NCI-H1105 (cell line): ENCODE results near the gene SF3A2.
"Not testable (repeated sequence)": the region's sequence is repeated elsewhere in the genome, so short reads cannot be mapped to it uniquely, and the experiment has no call there.

ENCODE experiments used
- DNase-seq: peaks from one replicate; lab custom pipeline; 2025; lab: John Stamatoyannopoulos, UW

SF3A2 gene

DNA sequence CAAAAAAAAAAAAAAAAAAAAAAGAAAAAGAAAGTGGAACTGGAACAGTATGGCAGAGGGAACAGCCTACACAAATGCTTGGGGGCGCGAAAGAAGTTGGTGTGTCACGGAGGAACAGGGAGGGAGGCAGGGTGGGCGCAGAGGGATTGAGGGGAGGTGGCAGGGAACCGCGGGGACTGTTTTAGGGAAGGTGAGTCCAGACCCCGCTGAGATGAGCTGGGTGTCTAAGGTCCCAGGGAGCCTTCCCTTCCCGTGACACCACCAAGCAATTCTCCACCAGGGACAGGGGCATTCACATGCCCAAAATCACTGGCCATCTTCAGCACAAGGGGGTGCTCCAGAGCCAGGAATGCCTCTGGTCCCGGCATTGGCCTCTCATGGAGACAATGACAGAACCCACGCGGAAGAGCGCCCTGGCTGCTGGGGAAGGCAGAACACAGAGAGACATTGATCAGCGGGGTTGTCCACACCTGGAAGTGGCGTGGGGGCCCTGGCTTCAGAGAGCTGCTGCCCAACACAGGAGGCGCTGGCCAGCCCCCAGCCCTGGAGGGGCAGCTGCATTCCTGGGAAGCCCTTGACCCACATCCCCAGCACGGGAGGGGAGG, 38.4 kb downstream of the SF3A2 start:
- peak; percentile 31 for DNase-seq

GRCh38 chr19:2275588-2276428, 39.2 kb downstream of the SF3A2 start:
- no peak for DNase-seq

DNA sequence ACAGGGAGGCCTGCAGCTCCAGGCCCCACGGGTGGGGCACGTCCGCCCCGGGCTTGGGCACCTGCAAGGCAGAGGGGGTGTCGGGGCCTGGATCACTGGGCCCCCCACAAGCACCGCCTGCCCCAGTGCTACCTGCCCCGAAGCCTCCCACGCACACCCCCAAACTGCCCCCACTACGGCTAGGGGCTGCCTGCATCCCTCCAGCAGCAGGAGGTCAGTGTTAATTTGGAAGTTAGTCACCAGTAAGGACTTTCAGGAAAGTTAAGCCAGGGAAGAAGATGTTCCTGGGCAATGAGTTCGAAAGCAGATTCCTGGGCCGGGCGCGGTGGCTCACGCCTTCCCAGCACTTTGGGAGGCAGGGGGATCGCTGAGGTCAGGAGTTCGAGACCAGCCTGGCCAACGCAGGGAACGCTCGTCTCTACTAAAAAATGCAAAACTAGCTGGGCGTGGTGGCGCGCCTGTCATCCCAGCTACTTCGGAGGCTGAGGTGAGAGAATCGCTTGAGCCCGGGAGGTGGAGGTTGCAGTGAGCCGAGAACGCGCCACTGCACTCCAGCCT, 39.9 kb downstream of the SF3A2 start:
- no peak for DNase-seq

DNA sequence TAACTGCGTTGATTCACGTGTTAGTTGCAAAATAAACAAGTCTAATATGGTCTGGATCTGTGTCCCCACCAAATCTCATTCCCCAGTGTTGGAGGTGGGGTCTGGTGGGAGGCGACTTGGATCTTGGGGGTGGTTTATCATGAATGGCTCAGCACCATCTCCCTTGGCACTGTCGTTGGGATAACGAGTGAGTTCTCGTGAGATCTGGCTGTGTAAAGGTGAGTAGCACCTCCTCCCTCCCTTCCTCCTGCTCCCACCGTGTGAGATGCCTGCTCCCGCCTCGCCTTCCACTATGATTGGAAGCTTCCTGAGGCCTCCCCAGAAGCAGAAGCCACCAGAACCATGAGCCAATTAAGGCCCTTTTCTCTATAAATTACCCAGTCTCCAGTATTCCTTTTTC, 40.5 kb downstream of the SF3A2 start:
- no peak for DNase-seq

GRCh38 chr19:2278459-2279158, 42.0 kb downstream of the SF3A2 start:
- no peak for DNase-seq

GRCh38 chr19:2280633-2281264, 44.1 kb downstream of the SF3A2 start:
- no peak for DNase-seq

- DNase-seq: not testable (repeated sequence)
Measured at GRCh38 chr19:2281265-2282061, 44.8 kb downstream of the SF3A2 start.

- DNase-seq: no peak
Measured at GRCh38 chr19:2282062-2282861, 45.6 kb downstream of the SF3A2 start, which contains the start of gene PEAK3. Gene PEAK3 (minus strand): TSS chr19:2282175. CDS start chr19:2280931, 1,244 bp downstream.

GRCh38 chr19:2282862-2283237, 46.2 kb downstream of the SF3A2 start:
- no peak for DNase-seq

DNA sequence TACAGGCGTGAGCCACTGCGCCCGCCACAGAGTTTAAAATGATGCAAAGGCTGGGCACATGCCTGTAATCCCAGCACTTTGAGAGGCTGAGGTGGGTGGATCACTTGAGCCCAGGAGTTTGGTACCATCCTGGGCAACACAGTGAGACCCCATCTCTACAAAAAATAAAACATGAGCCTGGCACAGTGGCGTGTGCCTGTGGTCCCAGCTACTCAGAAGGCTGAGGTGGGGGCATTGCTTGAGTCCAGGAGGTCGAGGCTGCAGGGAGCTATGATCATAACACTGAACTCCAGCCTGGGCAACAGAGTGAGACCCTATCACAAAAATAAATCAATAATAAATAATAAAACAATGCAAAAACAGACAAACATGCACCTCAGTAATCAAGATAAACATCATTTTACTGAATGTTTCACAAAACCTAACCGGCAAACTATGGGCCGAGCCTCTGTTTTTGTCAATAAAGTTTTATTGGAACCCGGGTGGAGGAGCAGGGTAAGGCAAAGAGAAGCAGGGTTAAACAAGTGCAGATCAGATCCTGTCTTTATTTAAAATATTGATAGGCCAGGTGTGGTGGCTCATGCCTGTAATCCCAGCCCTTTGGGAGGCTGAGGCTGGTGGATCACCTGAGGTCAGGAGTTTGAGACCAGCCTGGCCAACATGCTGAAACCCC, 47.3 kb downstream of the SF3A2 start:
- DNase-seq: no peak

DNA sequence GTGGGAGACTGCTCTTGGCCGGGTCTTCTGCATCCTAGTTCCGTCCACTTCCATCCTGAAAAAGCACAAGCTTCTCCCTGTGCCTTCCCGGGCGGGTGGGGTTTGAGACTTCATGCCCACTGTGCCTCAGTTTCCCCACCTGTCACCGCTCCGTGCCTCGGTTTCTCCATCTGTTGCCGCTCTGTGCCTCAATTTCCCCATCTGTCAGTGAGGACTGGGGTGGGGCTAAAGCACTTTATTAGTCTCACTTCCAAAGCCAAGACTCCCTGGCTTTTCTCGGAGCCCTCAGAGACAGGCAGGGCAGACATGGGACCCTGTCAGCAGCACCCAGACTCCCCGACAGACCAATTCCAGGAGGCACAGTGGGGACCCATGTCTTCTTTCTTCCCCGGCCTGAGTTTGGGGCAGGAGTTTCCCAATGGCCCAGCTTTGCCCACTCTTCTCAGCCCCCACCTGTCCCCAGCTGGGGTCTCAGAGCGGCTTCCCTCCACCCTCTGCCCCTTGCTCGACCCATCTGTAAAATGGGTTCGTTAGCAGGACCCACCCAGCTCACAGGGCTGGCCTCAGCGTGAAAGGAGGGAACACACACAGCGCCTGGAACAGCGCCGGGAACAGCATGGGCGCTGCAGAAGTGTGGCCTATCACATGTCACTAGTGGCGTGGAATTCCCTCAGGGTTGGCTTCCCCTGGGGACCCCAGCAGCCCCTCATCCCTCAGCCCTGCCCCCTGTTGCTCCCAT, 49.9 kb downstream of the SF3A2 start:
- no peak for DNase-seq

DNA sequence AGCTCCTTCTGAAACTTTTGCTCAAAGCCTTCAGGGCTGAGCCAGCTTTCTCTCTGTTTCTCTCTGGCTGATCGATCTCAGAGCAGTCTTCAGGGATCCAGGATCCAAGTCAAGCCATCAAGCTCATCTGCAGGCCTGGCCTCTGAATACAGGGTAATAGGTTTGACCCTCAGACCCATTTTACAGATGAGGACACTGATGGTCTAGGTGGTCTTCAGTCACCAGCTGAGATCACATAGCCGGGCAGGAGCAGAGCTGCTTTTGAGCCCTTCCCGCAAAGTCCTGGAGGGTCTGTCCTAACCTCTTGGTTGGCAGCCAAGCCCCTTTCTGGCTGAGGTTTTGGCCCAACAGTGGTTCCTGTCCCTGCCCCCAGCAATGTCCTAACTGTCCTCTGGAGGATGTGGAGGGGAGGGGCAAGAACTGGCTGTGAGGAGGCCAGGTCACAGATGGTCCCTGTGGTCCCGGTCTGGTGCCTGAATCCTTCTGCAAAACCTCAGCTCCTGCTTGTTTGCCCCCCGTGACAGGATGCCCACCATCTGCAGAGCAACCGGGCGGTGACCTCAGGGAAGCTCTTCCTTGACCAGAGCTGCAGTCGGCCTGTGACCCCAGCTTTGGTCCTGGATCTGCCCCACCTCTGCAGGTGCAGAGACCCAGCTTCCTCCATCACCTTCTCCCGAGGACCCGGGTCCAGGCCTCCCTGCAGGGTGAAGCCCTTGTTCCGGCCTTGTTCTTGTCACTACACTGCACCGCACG, 51.1 kb downstream of the SF3A2 start:
- no peak for DNase-seq

- DNase-seq: no peak
Measured at GRCh38 chr19:2288338-2288817, 51.8 kb downstream of the SF3A2 start.

DNA sequence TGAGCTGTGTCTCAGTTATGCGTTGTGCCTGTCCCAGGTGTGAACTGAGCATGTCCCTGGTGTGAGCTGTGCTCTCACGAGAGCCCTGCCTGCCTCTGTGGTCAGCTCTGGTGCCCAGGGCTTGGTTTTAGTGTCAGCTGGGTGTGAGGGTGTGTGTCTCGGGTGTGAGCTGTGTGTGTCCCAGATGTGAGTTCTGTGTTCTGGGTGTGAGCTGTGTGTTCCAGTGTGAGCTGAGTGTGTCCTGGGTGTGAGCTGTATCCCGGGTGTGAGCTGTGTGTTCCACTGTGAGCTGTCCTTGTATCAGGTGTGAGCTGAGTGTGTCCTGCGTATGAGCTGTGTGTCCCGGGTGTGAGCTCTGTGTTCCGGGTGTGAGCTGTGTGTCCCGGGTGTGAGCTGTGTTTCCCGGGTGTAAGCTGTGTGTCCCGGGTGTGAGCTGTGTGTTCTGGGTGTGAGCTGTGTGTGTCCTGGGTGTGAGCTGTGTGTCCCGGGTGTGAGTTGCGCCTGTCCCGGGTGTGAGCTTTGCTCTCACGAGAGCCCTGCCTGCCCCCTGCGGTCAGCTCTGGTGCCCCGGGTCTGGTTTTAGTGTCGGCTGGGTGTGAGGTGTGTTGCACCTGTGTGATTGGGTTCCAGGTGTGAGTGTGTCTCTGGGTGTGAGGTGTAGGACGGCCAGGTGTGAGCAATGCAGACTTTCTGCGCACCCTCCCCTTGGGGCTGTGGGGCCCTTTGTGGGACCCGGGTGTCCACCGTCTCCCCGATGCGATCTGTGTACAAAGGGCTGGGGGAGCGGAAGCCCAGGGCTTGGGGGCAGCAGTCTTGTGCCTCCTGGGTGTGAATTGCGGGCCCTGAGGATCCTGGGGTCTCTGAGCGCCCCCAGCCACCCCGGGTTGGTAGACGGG, 52.4 kb downstream of the SF3A2 start:
- DNase-seq: no peak

- no peak for DNase-seq
Measured at GRCh38 chr19:2289714-2290435, 53.3 kb downstream of the SF3A2 start.

DNA sequence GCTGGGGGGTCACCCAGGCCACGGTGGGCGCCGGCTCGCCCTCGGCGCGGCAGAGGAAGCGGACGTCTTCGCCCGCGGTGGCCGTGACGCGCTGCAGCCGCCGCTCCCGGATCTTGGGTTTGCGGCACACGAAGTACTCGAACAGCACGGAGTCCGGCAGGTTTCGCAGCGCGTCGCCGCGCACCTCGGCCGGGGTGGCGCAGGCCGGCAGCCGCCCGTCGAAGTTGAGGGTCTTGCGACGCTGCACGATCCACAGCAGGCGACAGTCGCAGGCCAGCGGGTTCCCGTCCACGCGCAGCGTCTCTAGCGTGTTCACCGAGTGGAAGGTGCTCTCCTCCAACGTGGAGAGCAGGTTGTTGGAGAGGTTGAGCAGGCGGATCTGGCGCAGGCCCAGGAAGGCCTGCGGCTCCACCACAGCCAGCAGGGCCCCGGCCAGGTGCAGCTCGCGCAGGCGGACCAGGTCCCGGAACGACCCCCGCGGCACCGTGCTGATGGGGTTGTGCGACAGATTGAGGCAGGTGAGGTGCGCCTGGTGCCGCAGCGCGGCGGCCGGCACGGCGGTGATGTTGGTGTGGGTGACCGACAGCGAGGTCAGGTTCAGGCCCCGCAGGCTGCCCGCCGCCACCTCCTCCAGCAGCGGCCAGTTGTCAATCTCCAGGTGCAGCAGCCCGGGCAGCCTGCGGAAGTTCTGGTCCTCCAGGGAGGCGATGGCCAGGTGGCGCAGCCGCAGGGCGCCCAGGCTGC, 54.0 kb downstream of the SF3A2 start:
- DNase-seq: peak; percentile 40
